Chondrocyte (in vitro differentiated cells): Measurements from ENCODE around the gene ST13. TPM values are rescaled to one million over a fixed set of nuclear protein-coding genes. Genes with fewer than 3 reads are reported as not detected.
"Not testable (repeated sequence)": the region's sequence is repeated elsewhere in the genome, so short reads cannot be mapped to it uniquely, and the experiment has no call there.

Experiments used
- DNase-seq: peaks from one replicate; pipeline ENCODE4 v3.0.0; 2021; ENCODE audit warnings: mixed read lengths, low spot score
- H3K27ac Mint-ChIP-seq: one replicate; pipeline ENCODE4 v1.8.0; 2021; ENCODE audit warnings: mild to moderate bottlenecking, moderate library complexity, mixed read lengths; ENCODE audit not compliant: unreplicated experiment
- H3K27me3 Mint-ChIP-seq: 2 replicates; pipeline ENCODE4 v1.8.0; 2021; ENCODE audit warnings: low read depth, mixed read lengths
- H3K36me3 Mint-ChIP-seq: 2 replicates; pipeline ENCODE4 v1.8.0; 2021; ENCODE audit warnings: low read depth, mixed read lengths
- H3K4me1 Mint-ChIP-seq: 2 replicates; pipeline ENCODE4 v1.8.0; 2021; ENCODE audit warnings: low read depth, mild to moderate bottlenecking, mixed read lengths
- H3K4me3 Mint-ChIP-seq: one replicate; pipeline ENCODE4 v1.8.0; 2021; ENCODE audit warnings: mild to moderate bottlenecking, moderate library complexity, mixed read lengths; ENCODE audit not compliant: unreplicated experiment
- H3K9me3 Mint-ChIP-seq: 2 replicates; pipeline ENCODE4 v1.8.0; 2021; ENCODE audit warnings: low read depth, mixed read lengths
- total RNA-seq: library from RNA; stranded (reverse); gene quantifications from 3 replicates; pipeline ENCODE4 v1.2.1, GENCODE V29; 2021
- TF ChIP-seq, protein P1 (sequence below): fragments of 200-600 bp; sonication (generic); IDR thresholded peaks from 2 replicates; pipeline ENCODE4 v1.5.0; 2021; ENCODE audit warnings: antibody characterized with exemption, mild to moderate bottlenecking, moderate library complexity

The ST13 gene
- total RNA-seq, 1 donor from 2014 or later = 207 TPM

DNA sequence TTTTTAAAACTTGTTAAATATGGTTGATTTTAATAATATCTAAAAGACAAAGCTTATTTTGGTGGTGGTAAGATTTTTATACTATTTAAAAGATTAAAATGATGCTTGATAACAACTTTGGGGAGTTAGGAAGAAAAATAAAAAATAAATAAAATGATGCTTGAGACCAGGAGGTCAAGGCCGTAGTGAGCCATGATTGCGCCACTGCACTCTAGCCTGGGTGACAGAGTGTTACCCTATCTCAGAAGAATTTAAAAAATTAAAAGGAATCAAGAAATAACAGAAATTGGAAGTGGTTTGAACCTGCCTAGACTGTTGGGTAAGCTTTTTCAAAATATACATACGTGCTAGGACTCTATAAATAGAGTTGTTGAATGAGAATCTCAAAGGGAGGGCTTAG lies 17.6 kb upstream of the ST13 start:
- Mint-ChIP-seq H3K27me3 (no peaks in the 10 kb centered on the region), H3K4me1 (no peaks in the 10 kb centered on the region), H3K9me3 (no peaks in the 10 kb centered on the region), H3K4me3 (no peak overlapping the region), H3K27ac (no peak overlapping the region), H3K36me3 (no peaks in the 10 kb centered on the region)
- no peak for DNase-seq
- TF ChIP-seq, protein P1, sequence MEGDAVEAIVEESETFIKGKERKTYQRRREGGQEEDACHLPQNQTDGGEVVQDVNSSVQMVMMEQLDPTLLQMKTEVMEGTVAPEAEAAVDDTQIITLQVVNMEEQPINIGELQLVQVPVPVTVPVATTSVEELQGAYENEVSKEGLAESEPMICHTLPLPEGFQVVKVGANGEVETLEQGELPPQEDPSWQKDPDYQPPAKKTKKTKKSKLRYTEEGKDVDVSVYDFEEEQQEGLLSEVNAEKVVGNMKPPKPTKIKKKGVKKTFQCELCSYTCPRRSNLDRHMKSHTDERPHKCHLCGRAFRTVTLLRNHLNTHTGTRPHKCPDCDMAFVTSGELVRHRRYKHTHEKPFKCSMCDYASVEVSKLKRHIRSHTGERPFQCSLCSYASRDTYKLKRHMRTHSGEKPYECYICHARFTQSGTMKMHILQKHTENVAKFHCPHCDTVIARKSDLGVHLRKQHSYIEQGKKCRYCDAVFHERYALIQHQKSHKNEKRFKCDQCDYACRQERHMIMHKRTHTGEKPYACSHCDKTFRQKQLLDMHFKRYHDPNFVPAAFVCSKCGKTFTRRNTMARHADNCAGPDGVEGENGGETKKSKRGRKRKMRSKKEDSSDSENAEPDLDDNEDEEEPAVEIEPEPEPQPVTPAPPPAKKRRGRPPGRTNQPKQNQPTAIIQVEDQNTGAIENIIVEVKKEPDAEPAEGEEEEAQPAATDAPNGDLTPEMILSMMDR = no peak

DNA sequence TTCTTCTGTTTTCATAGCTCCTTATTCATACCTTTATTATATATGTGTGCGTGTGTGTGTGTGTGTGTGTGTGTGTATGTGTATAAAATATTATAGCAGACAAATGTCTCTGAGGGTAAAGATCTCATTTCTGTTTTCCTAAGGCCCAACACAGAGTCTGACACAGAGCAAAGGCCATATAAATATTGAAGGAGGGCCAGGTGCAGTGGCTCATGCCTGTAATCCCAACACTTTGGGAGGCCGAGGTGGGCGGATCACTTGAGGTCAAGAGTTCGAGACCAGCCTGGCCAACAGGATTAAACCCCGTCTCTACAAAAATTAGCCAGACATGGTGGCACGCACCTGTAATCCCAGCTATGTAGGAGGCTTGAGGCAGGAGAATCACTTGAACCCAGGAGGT lies 11.9 kb upstream of the ST13 start:
- not testable (repeated sequence) for H3K27me3 Mint-ChIP-seq, H3K4me1 Mint-ChIP-seq, H3K27ac Mint-ChIP-seq, H3K36me3 Mint-ChIP-seq, H3K9me3 Mint-ChIP-seq, H3K4me3 Mint-ChIP-seq, DNase-seq

DNA sequence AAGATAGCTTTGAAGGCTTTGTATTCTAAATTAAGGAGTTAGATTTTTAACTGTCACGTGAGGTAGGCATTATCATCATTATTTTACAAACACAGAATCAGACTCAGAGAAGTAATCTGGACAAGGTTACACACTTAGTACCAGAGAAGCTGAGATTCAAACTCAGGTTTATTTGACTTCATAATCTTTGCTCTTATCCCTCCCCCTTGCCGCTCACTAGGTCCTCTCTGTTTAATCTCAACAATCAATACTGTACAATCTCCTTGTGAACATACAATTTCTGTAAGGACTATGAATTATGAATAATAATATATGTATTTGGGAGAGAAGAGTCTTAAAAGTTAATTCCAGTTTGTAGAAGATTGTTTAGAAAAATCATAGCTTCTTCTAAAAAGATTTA lies 10.7 kb upstream of the ST13 start:
- H3K4me1 Mint-ChIP-seq = no peaks in the 10 kb centered on the region
- H3K27me3 Mint-ChIP-seq = no peaks in the 10 kb centered on the region
- H3K36me3 Mint-ChIP-seq = no peaks in the 10 kb centered on the region
- TF ChIP-seq, protein P1 = no peak
- no peak for DNase-seq
- no peak overlapping the region for H3K4me3 Mint-ChIP-seq
- H3K27ac Mint-ChIP-seq = no peak overlapping the region
- no peaks in the 10 kb centered on the region for H3K9me3 Mint-ChIP-seq

DNA sequence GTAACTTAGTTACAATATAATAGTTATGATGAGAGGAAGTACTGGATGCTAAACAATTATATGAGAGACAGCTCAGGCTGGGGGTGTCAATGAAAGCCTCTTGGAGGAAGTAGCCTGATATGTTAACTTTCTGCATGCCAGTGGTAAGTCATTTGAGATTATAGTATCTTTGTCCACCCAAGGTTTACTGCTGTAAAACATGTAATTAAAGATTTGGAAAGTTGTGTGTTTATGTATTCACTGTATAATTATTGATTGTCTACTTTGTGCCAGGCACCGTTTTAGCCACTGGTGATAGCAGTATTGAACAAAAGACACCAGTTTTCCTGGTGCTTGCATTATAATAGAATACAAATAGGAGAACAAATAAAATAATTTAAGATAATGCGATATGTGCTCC lies 6.1 kb upstream of the ST13 start:
- Mint-ChIP-seq H3K9me3 (no peaks in the 10 kb centered on the region), H3K36me3 (peaks cover 1% of the 10 kb centered on the region), H3K4me3 (no peak overlapping the region), H3K27ac (no peak overlapping the region), H3K4me1 (peaks cover 20% of the 10 kb centered on the region), H3K27me3 (no peaks in the 10 kb centered on the region)
- no peak for DNase-seq
- TF ChIP-seq, protein P1 = no peak

DNA sequence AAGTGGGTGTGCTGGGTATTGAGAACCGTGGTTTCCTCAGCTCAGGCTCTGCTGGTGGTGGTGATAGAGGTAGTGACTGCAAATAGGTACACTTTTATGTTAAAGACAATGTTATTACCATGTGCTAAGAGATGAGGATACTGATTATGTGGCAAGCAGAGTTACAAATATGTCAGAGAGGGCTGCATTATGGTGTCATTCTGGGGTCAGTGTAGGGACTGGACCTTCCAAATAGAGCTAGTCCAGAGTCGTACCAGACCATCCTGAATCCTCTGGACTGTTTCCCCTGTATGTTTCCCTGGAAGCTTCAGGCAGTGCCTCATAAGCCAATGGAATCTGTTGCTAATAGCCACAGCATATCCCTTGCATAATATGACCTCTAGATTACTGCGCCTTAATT lies 5.6 kb upstream of the ST13 start, which contains the start of gene DNAJB7:
Gene DNAJB7, minus strand, starts transcription at position 101 of the 400 bp plus-strand sequence. CDS start 119 bp downstream, outside the sequence.
- H3K4me3 Mint-ChIP-seq = no peak within 1 kb of the TSS
- peaks cover 23% of the 10 kb centered on the region for H3K4me1 Mint-ChIP-seq
- no peaks in the 10 kb centered on the region for H3K27me3 Mint-ChIP-seq
- H3K36me3 Mint-ChIP-seq = peaks cover 1% of the 10 kb centered on the region
- no peaks in the 10 kb centered on the region for H3K9me3 Mint-ChIP-seq
- TF ChIP-seq, protein P1 = no peak
- no peak for DNase-seq
- no peak within 1 kb of the TSS for H3K27ac Mint-ChIP-seq

DNA sequence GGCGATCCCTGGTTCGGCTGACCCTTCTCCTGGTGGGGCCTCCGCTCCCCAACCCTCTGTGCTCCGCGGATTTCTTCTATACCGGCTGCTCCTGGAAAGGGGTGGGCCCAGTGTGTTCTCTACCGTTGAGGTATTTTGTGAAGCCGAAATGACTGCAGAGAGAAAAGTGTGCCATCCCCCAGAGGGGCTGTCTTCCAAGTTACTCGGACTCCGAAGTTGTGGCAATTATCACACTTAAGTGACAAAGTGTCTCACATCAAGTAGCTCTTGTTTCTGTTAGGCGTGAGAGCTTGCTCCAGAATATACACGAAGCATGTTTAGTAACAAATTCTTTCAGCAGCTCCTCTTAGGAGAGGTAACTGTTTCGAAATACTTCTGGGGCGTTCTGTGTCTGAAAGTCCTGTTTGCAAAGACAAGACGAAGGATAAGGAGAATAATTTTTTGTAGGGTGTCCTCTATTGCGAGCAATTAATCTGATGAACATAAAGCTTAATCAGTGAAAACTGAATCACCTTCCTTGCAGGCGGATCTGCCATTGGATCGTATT lies 943 bp upstream of the ST13 start:
- no peak for DNase-seq
- peaks cover 1% of the 10 kb centered on the region for H3K36me3 Mint-ChIP-seq
- no peaks in the 10 kb centered on the region for H3K27me3 Mint-ChIP-seq
- H3K9me3 Mint-ChIP-seq = no peaks in the 10 kb centered on the region
- H3K4me3 Mint-ChIP-seq = peak overlapping the region; percentile 96
- H3K4me1 Mint-ChIP-seq = peaks cover 55% of the 10 kb centered on the region
- TF ChIP-seq, protein P1 = no peak
- peak overlapping the region; percentile 100 for H3K27ac Mint-ChIP-seq
